SIG-M5 treated with dmso at 0.1 percent for 504 hours (cell line): ENCODE results near the gene CLTCL1.
A peak's percentile ranks its signal among the peaks of the same experiment; 100 is the strongest.
"Not testable (repeated sequence)": the region's sequence is repeated elsewhere in the genome, so short reads cannot be mapped to it uniquely, and the experiment has no call there.

Experiments used
- DNase-seq: peaks from one replicate; lab custom pipeline; 2025; ENCODE audit not compliant: unreplicated experiment; lab: John Stamatoyannopoulos, UW

The CLTCL1 gene

GRCh38 chr22:19291218-19291579 lies 320 bp downstream of the CLTCL1 start:
- DNase-seq: no peak

DNA sequence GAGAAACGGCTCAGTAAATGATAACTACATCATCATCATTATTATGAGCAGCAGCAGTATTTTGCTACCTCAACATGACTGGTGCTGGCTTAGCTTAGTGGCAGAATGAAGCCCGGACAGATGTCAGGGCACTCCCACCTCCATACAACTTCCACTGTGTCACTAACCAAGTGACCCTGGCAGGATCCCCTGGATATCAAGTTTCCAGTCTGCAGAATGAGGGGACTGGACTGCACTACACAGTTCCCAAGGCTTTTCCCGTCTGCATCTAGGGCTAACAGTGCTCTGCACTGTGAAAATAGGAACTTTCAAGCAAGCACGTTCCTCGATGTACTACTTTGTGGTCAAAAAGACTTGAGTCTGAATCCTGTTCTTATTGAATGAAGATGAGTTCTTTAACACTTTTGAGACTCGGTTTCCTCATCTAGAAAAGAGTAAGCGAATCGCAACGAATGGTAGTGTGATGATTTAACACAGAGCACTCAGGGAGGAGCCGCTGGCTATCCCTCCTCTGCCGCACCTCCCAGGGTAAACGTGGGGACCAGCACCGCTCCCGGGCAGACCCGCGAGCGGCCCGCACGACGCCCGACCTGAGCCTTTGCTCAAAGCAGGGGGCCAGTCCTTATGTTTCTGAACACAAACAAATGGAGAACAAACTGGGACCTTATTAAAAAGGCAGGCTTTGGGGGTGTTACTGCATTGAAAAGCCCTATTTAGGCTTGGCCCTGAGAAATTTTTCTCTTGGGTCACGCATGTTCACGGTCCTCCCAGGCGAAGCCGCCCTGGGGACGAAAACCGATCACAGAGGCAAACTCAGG lies 910 bp downstream of the CLTCL1 start:
- no peak for DNase-seq

GRCh38 chr22:19289475-19290161 lies 1.9 kb downstream of the CLTCL1 start:
- peak; percentile 22 for DNase-seq

DNA sequence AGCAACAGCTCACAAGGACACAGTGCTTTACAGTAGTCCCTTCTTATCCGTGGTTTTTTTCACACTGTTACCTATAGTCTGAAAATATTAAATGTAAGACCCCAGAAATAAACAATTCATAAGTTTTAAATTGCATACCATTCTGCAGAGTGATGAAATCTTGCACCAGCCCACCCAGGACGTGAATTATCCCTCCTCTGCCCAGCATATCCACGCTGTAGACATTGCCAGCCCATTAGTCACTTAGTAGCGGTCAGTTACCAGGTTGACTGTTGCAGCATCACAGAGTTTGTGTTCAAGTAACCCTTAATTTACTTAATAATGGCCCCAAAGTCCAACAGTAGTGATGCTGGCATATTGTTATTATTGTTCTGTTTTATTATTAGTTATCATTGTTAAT lies 3.6 kb downstream of the CLTCL1 start:
- no peak for DNase-seq

DNA sequence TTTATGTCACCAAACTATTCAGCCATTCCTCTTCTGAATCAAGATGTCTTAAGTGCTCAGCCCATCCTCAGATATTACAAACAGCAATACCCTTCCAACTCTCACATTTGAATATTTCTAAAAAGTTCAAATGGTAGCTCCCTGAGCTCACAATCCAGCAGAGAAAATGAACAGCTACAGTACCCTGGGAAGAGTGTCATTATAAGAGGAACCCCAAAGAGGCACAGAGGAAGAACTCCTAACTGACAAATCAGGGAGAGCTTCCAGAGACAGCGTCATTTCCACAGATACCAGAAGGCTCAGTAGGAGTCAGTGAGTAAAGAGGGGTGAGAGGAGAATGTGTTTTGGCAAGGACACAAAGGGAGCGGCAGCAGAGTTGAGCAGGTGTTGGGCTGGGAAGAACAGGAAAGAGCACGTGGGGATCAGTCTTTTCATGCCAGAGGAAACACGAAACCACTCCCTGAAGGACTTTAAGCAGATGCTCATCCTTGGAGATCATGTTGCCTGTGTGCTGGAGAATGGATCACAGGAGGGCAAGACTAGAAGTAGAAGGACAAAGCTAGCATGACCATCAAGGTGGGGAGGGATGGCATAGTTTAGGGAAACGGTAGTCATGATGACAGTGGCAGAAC lies 4.3 kb downstream of the CLTCL1 start:
- no peak for DNase-seq

GRCh38 chr22:19285831-19286230 lies 5.7 kb downstream of the CLTCL1 start:
- no peak for DNase-seq

GRCh38 chr22:19279143-19279542 lies 12.4 kb downstream of the CLTCL1 start:
- not testable (repeated sequence) for DNase-seq

- DNase-seq: no peak
Measured at GRCh38 chr22:19277785-19278184, 13.7 kb downstream of the CLTCL1 start.

- DNase-seq: no peak
Measured at GRCh38 chr22:19275919-19276600, 15.5 kb downstream of the CLTCL1 start.

- DNase-seq: no peak
Measured at GRCh38 chr22:19275513-19275912, 16.0 kb downstream of the CLTCL1 start.

DNA sequence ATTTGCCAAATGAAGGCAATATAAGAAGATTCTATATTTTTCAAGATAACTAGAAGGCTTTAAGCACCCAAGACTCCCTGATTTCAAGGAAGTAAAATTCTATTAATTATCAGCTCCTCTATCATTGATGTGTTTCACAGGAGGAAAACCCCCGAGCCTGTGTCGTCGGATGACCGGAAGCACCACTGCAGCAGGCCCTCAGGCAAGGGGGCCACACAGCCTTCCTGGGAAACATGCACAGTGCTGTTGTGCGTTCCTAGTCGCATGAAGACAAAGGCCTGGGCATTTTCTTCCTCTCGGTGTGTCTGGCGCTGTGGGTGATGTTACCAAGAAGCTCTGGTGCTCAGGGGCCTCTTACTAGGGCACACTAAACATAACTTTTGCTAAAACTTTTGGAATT lies 16.4 kb downstream of the CLTCL1 start:
- no peak for DNase-seq

- DNase-seq: no peak
Measured at GRCh38 chr22:19271856-19272535, 19.5 kb downstream of the CLTCL1 start.

DNA sequence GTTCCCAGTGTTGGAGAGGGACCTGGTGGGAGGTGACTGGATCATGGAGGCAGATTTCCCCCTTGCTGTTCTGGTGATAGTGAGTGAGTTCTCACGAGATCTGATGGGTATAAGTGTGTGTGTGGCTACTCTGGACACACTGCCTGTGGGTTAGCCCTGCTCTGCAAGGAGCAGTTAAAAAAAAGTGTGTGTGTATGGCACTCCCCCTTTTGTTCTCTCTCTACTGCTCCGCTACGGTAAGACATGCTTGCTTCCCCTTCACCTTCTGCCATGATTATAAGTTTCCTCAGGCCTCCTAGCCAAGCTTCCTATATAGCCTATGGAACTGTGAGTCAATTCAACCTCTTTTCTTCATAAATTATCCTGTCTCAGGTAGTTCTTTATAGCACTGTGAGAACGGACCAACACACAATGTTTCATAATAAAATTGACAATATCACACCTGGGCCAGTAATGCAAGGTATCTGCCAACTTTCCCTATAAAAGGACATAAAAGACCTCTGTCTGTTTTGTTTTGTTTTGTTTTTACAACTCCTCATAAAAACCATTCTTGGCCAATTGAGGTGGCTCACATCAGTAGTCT lies 20.2 kb downstream of the CLTCL1 start:
- no peak for DNase-seq

GRCh38 chr22:19270873-19271272 lies 20.6 kb downstream of the CLTCL1 start:
- no peak for DNase-seq

DNA sequence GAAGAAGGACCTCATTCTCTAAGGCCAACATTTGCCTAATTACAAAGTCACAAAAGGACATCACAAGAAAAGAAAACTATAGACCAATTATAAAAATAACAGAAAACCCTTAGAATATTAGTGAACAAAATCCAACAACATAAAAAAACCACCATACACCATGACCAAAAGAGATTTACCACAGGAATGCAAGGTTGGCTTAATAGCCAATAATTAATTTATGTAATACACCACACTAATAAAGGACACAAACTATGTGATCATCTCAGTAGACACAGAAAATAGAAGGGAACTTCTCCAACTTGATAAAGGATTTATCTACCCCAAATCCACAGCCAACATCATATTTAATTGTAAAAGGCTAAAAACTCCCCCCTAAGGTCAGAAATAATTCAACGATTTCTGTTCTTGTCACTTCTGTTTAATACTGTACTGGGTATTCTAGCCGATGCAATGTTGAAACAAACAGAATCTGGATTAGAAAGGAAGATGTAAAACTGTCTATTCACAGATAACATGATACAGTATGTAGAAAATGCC lies 24.9 kb downstream of the CLTCL1 start:
- DNase-seq: no peak

- DNase-seq: no peak
Measured at GRCh38 chr22:19265779-19266178, 25.7 kb downstream of the CLTCL1 start.

- no peak for DNase-seq
Measured at GRCh38 chr22:19260804-19261203, 30.7 kb downstream of the CLTCL1 start.

- DNase-seq: no peak
Measured at GRCh38 chr22:19260194-19260593, 31.3 kb downstream of the CLTCL1 start.

DNA sequence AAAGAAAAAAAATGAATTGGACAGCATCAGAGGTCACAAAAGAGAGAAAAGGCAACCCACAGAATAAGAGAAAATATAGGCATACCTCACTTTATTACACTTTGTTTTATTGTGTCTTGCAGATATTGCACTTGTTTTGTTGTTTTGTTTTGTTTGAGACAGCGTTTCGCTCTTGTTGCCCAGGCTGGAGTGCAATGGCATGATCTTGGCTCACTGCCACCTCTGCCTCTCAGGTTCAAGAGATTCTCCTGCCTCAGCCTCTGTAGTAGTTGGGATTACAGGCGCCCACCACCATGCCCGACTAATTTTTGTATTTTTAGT lies 32.6 kb downstream of the CLTCL1 start:
- DNase-seq: not testable (repeated sequence)

- DNase-seq: no peak
Measured at GRCh38 chr22:19258371-19258770, 33.1 kb downstream of the CLTCL1 start.
